CD4-positive, alpha-beta T cell treated with Interleukin-12 subunit alpha and Interleukin-12 subunit beta, for 1 hour (primary cell): ENCODE measurements around the gene SNRPD2.
"Not testable (repeated sequence)": the region's sequence is repeated elsewhere in the genome, so short reads cannot be mapped to it uniquely, and the experiment has no call there.

Experiments used
- DNase-seq: peaks from one replicate; pipeline ENCODE4 v3.0.0-alpha.2; 2020

SNRPD2 gene

DNA sequence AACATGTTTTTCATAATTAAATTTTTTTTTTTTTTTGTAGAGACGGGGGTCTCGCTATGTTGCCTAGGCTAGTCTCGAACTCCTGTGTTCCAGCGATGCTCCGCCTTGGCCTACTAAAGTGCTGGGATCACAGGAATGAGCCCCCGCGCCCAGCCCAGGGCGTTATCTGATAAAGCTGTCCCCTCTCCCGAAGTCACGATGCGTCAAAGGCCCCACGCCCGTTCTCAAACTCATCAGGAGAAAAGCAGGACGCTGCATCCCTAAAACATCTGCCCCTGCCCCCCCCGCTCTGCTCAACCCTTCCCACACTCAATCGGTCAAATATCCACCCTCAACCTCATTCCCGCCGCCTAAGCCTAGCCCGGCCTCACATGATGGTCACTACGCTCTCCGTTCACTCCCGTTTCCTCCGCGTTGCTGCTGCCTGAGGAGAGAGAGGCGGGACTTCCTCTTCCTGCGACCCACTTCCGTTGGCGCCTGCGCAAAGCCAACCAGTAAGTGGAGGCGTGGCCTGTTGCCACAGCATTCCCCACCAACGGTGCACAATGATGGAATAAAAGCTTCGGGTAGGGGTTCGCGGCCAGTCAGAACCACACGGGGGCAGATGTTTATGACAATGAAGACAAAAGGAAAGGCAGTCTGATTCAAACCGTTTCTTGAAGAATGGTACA lies at the start of gene SNRPD2:
TSS of gene SNRPD2 (minus strand) at position 438 of the 671 bp plus-strand sequence. CDS start at position 373, 65 bp downstream.
- DNase-seq: peak; percentile 93

- no peak for DNase-seq
These were observed 48.0 kb upstream of the SNRPD2 start for GRCh38 chr19:45739498-45740439.

DNA sequence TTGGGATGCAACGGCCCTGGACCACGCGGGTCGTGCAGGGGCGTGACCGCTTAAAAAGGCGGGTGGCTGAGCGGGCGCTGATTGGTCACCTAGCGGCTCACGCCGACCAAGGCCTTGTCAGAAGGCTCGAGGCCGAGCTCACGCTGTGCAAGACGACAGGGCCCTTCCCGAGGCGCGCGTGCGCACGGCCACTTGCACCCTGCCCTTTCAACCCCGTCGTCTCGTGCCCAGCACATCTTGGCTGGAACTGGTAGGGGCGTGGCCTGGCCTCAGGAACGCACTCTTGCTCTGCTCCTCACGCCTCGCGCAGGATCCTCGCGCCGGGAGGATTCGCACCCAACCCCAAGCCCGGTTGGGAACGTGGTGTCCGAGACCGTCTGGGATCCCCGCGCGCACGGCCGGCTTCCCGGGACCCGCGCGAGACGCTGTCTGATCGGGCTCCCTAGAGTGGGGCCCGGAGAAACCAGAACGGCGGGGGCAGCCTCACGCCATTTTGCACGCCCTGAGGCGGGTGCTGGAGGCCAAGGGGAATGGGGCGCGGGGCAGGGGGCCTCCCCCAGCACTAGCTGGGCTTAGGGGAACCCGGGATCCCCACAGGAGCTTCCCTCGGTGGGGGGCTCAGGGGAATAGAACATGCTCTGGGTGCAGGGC lies 41.5 kb upstream of the SNRPD2 start, which contains the start of gene MEIOSIN:
TSS of gene MEIOSIN (plus strand) at position 280 of the 651 bp plus-strand sequence. CDS start 1,938 bp downstream, outside the sequence.
- no peak for DNase-seq

DNA sequence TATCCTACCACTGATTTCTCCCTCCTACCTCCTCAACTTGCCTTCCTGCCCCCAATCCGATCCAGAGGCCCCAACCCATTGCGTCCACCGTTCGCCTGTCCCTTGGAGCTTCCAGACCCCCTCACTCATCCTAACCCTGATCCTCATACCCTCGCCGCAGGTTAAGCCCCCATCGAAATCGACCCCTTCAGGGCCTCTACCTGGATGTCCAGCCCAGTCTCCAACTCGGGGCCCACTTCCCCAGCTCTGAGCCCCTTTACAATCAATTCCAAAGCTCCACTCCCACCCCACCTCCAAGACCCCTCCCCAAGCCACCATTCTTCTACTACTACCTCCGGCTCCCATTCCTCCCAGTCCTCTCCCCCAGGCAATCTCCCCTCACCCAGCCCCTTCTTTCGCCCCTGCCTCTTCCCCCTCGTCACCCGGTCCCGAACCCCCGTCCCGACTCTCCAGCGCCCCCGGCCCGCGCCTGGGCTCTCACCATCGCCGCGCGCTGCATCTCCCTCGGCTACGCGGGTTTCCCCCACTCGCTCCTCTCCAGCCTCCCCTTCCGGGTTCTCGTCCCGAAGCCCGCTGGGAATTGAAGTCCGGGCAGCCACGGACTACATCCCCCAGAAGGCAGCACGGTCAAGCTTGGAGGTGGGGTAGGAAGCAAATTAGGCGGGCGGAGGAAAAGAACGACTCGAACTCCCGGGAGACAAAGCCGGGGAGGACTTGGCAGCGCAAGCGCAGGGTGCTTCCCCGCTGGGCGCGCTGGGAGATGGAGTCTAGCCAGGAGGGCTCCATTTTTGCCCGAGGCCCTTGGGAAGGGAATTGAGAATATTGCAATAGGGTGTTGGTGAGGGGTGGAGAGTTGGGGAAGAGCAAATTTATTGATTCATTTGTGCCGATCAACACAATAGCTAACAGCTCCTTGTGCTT lies 38.9 kb upstream of the SNRPD2 start, which contains the start of gene FBXO46:
TSS of gene FBXO46 (minus strand) at position 529 of the 921 bp plus-strand sequence. CDS start 17,401 bp downstream, outside the sequence.
- DNase-seq: peak; percentile 95

DNA sequence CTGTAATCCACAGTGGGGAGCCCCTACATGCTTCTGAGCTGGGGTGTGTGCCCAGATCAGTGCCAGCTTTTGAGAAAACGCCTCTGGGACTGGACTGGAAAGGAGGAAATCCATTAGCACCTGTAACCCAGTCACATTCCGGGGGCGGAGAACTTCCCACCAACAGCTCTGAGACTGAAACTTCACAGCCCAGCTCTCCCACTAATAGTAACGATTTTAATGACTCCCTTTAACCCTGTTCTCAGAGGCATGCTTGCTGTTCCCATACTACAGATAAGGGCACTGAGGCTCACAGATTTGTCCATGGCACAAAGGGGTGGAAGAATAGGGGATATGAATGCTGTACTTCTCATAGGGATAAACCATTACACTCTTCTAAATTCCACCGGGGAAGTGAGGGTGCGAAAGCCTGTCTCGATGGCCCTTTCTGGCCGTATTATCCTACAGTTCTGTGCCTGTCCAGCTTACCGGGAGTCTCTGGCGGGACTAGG lies 38.1 kb upstream of the SNRPD2 start:
- DNase-seq: no peak

DNA sequence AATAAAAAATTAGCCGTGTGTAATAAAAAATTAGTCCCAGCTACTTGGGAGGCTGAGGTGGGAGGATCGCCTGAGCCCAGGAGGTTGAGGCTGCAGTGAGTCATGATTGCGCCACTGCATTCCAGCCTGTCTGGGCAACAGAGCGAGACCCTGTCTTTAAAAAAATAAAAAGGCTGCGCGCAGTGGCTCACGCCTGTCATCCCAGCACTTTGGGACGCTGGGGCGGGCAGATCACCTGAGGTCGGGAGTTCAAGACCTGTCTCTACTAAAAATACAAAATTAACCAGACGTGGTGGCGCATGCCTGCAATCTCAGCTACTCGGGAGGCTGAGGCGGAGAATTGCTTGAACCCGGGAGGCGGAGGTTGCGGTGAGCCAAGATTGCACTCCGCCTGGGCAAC lies 36.9 kb upstream of the SNRPD2 start:
- not testable (repeated sequence) for DNase-seq

DNA sequence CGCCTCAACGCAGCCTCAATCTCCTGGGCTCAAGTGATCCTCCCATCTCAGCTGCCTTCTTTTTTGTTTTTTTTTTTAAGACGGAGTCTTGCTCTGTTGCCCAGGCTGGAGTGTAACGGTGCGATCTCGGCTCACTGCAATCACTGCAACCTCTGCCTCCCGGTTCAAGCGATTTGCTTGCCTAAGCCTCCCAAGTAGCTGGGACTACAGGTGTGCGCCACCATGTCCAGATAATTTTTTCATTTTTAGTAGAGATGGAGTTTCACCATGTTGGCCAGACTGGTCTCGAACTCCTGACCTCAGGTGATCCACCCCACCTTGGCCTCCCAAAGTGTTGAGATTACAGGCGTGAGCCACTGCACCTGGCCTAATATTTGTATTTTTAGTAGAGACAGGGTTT lies 28.3 kb upstream of the SNRPD2 start:
- not testable (repeated sequence) for DNase-seq

DNA sequence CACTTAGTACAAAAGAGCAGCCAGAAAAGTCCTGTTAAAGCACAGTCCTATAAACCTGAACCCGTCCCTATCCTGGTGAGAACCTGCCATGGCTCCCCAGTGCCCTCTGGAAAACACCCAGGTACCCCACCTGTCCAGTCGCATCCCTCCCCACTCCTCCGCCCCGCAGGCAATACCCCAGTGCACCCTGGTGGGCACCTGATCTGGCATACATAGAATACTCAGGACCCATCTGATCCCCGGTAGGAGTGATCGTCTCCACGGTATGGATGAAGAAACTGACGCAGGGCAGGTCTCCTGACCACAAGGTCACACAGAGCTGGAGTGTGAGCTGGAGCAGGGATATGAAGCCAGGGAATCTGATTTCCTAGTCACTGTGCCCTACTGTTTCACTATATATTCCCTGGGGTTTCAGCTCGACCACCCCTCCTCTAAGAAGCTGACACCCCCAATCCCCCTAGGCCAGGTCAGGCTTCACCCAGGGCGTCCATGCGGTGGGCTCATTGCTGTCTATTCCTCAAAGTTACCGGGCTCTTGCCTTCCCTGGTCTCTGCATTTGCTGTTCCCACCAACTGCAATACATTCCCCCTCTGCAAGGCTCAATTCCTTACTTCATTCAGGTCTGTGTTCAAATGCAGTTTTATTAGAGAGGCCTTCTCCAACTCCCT lies 26.4 kb upstream of the SNRPD2 start:
- peak; percentile 13 for DNase-seq

DNA sequence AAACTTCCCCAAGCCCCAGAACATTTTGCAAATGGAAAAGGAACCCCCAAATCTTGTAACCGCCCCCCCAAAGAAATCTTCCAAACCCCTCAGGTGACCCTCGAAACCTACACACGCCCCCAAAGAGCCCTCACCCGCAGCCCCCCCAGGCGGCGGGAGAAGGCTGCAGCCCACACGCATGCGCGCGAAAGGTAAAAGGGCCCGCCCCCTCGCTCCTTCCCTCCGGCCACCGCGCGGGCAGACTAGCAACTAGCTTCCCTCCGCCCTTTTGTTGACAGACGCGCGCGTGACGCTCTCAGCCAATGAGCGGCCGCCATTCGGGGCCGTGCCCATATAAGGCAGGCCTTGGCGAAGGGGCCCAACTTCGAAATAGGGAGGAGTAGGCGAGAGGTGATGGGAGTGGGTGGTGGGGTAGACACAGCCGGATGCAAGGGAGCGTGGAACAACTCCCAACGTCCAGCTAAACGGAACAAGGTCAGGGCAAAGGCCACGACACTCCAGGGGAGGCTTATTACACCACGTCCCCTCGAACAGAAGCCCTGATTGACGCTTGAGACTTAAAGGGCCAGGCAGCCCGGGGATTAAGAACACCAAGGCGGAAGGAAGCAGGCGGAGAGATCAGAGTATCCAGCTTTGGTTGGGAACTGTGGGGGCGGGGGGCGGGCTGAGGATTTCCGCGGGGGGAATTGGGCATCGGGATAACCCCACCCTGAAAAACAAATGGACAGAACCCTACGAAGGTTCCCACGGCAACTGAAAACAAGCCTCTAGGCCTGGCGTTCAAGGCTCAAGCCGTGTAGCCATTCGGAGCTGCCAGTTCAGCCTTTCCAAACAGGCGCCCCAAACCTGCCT lies 25.6 kb upstream of the SNRPD2 start:
- peak; percentile 99 for DNase-seq

GRCh38 chr19:45716359-45717130 lies 24.8 kb upstream of the SNRPD2 start:
- peak; percentile 23 for DNase-seq

DNA sequence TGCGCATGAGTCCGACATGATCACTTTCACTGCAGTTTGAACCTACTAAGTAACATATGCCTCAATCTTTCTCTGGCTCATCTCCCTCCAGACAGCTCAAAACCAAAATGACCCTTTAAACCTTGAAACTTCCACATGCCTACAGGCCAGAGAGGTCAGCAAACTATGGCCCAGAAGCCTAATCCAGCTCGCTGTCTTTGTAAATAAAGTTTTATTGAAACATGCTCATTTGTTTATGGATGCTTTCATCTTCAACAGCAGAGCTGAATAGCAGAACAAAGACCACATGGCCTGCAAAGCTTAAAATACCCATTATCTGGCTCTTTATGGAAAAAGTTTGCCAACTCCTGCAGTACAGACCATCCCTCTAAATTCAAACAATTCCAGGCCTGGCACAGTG lies 23.4 kb upstream of the SNRPD2 start:
- no peak for DNase-seq

- no peak for DNase-seq
These were observed 21.4 kb upstream of the SNRPD2 start for GRCh38 chr19:45713141-45713540.

DNA sequence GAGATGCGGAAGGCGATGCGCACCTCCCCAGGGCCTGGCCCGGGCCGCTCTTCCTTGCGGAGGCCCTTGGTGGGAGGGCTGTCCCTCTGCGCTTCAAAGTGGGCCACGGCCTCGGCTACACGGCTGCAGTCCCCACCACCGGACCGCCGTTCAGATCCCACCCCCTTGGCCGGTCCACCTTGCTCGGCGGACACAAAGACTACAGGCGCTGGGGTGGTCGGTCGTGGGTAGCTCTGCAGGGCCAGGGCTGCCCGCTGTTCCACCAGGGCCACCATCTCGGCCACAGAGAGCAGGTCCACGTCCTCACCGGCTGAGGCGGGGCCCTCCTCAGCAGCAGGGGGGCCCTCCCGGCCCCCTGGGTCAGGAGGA lies 20.9 kb upstream of the SNRPD2 start:
- DNase-seq: no peak

DNA sequence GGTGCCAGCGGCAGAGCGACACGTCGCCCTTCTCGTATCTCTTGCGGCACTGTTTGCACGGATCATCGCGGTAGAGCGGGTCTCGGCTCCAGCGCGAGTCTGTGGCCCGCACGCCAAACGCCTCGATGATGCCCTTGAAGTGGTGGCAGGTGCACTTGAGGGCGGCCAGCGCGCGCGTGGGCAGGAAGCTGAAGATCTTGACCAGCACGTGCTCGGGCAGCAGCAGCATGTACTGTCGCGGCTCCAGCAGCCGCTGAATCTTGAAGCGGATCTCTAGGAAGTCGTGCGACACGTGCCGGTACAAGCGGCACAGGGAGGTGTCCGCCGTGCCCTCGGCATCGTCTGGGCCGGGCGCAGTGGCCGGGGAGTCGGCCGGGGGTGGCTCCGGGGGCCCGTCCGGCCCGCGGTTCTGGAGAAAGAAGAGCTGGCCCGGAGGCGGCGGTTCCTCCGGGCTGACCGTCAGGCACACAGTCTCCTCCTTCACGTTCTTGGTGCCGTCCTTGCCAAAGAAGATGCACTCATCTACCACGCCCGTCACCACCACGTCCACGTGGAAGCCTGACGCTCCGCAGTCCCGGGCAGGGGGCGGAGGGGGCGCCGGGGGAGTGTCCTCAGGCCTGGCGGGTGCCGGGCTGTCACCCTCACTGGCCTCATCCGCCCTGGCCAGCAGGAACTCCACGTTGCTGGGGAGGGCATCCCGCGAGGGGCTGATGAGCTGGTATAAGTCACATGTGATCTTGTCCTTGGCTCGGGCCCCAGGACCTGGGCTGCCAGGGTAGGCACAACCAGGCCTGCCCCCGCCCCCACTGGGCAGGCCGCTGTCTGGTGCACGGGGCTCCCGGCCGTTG lies 20.3 kb upstream of the SNRPD2 start:
- DNase-seq: no peak

- DNase-seq: no peak
These were observed 18.8 kb upstream of the SNRPD2 start for GRCh38 chr19:45710356-45711130.

DNA sequence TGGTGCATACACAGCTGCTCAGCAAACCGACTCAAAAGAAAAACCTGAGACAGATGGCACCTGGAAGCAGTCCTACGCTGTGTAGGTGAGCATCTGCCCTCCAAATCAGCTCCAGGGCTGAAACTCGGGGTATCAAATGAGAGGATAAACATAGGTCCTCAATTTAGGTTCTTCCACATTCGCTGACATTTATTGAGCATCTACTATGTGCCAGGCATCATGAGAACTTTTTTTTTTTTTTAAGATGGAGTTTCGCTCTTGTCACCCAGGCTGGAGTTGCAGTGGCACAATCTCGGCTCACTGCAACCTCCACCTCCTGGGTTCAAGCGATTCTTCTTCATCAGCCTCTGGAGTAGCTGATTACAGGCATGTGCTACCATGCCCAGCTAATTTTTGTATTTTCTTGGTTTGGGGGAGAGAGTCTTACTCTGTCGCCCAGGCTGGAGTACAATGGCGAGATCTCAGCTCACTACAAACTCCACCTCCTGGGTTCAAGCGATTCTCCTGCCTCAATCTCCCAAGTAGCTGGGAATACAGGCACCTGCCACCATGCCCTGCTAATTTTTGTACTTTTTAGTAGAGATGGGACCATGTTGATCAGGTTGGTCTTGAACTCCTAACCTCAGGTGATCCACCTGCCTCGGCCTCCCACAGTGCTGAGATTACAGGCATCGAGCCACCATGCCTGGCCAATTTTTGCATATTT lies 14.1 kb upstream of the SNRPD2 start:
- no peak for DNase-seq

DNA sequence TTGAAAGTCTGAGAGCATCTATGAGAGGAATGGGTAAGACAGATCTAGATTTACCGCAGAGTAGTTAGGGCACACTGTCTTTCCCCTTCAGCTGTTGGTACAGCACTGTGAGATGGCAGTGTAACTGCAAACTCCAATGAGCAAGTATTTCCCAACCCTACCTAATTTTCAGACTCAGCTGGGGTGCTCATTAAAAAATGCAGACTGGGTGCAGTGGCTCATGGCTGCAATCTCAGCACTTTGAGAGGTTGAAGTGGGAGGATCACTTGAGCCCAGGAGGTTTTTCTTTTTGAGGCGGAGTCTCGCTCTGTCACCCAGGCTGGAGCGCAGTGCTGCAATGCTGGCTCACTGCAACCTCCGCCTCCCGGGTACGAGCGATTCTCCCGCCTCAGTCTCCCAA lies 13.4 kb upstream of the SNRPD2 start:
- DNase-seq: no peak
